GM12892 (cell line): ENCODE results near the gene GABARAP.

Experiments used
- POLR2A ChIP-seq: IDR thresholded peaks from 2 replicates; pipeline ENCODE4 v1.6.1; 2011; ENCODE audit warnings: low read depth, low read length, control low read depth
- TAF1 ChIP-seq: IDR thresholded peaks from 2 replicates; pipeline ENCODE4 v1.6.1; 2011; ENCODE audit warnings: low read depth, mild to moderate bottlenecking, control low read depth, low read length, borderline replicate concordance

DNA sequence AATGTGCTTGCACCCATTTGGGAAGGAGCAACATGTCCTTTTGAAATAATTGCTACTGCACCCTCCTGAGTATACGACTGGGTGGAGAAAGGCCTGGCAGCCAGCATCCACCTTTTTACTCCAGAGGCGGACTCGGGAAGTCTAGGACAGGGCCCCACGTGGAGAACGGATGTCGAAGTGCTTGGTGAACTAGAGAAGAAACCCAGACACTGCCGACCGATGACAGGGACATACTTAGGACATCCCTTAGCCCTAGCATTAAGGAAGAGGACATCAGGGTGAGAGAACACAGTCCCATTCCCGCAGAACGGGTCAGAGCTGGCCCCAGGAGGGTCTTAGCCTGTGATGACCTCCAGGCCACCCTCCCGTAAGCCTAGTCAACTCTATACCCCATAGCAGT is 48.4 kb upstream of the GABARAP start:
- TF ChIP-seq POLR2A, result no peak
- TF ChIP-seq TAF1, result no peak
